GM18520 (cell line): ENCODE results near the gene PACSIN2.

Experiments
- ATAC-seq: cut with Tn5 transposase; IDR thresholded peaks from one replicate; pipeline ENCODE4 v1.9.1; 2021; ENCODE audit not compliant: unreplicated experiment

PACSIN2 gene

DNA sequence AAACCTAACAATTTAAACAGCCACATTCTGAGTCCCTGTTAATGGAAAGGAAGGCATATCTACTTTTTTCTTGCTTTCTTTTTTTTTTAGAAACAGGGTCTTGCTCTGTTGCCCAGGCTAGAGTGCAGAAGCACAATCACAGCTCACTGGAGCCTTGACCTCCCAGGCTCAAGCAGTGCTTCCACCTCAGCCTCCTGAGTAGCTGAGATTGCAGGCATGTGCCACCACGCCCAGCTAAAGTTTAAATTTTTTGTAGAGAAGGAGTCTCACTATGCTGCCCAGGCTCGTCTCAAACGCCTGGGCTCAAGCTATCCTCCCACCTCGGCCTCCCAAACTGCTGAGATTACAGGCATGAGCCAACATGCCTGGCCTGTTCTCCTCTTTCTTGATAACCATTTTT lies 183.2 kb downstream of the PACSIN2 start:
- ATAC-seq, result no peak

DNA sequence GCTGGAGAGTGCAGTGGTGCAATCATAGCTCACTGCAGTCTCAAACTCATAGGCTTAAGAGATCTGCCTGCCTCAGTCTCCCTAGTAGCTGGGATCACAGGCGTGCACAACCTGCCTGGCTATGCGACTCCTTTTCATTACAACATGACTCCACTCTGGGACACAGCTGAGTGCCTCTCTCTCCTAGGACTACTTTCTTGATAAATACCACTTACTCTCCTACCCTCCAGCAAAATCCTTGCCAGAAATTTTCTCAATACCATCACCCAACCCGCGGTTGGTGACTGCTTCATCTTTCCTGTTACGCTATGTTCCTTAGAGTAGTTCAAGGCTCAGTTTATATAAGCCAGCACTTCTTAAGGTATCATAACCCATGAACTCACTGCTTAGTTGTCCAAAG lies 184.8 kb downstream of the PACSIN2 start:
- no peak for ATAC-seq

DNA sequence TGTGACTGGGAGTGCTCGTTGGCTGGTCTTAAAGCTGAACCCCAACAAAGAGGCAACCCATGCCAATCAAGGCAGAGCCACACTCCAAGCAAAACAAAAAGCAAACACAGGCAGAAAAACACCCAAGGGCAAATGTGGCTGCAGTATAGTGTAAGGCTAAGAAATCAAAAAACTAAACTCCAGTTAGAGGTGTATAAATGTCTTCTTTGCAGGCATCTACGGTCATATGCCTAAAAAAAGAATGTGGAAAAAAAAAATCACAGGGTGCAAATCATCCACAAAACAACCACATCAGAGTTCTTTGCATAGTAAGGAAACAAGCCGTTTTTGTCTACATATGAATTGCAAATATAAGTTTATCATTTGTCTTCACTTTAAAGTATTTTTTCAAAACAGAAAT lies 185.6 kb downstream of the PACSIN2 start:
- ATAC-seq, result no peak

DNA sequence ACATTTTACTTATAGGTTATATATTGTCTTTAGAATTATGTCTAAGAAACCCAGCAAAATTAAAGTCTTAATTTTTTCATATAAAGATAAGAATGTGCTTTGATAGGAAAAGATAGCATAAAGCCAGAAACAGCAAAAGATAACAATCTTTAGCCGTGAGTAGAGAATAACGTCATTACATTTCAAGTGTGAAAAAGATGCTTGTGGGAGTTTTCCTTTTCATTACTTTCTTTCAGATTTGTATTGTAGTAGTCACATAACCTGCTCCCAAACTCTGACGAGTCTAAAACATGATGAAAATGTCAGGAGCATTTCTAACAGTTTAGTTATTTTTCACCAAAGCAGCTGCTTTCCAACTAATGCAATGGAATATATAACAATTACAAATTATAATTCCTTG lies 189.2 kb downstream of the PACSIN2 start:
- ATAC-seq, result no peak

DNA sequence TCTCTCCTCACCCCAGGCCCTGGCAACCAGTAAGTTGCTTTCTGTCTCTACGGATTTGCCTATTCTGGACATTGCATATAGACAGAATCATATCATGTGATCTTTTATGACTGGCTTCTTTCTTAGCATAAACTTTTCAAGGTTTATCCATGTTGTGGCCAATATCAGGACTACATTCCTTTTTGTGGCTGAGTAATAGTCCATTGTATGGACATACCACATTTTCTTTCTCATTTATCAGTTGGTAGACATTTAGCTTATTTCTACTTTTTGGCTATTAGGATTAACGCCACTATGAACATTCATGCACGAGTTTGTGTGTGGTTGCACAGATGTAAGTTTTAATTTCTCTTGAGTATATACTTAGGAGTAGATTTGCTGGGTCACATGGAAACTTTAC lies 193.6 kb downstream of the PACSIN2 start:
- ATAC-seq, result no peak

DNA sequence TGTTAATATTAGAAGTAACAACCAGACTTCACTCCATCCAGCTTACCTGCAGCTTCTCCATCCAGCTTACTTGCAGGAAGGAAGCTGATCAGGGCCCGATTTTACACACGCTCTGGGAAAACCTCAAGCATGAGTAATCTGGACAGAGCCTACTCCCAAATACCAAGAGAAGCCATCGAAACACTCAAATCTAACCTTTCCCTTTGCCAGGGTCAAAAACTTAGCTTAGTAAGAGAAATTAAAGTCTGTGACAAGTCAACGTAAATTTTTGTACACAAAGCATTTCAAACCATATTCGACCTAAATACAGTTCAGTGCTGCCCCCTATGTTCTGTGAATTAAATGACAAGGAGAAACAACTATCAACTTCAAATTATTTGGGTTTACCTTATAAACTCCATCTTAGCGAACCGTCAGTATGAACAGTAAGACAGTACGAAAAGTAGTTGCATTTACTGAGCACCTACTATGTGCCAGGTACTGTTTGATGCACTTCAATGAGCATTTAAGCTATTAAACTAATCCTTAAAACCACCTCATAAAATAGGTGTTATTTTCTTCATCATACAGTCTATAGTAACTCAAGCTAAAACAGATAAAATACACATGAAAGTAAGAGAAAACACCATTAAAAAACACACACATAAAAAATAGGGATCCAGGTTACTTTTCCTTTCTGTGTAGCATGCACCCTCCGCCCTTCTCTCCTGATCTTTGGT lies 194.7 kb downstream of the PACSIN2 start:
- no peak for ATAC-seq
